Measurements from ENCODE around the gene PARD6G.

PARD6G gene

GRCh38 chr18:80210312-80211083 is 36.8 kb downstream of the PARD6G start:
- DNase-seq = no peak

- DNase-seq = no peak
Measured at GRCh38 chr18:80208620-80209019, 38.7 kb downstream of the PARD6G start.

GRCh38 chr18:80205294-80205693 is 42.0 kb downstream of the PARD6G start:
- DNase-seq = no peak

- DNase-seq = no peak
Measured at GRCh38 chr18:80204142-80204541, 43.2 kb downstream of the PARD6G start.

- no peak for DNase-seq
Measured at GRCh38 chr18:80203249-80203648, 44.1 kb downstream of the PARD6G start.

- no peak for DNase-seq
Measured at GRCh38 chr18:80202264-80202998, 44.9 kb downstream of the PARD6G start.

GRCh38 chr18:80201739-80202138 is 45.6 kb downstream of the PARD6G start:
- no peak for DNase-seq

- no peak for DNase-seq
Measured at GRCh38 chr18:80200932-80201672, 46.2 kb downstream of the PARD6G start.

GRCh38 chr18:80200171-80200931 is 47.0 kb downstream of the PARD6G start:
- DNase-seq = peak; percentile 32 to 61

- no peak for DNase-seq
Measured at GRCh38 chr18:80198994-80199748, 48.1 kb downstream of the PARD6G start.

GRCh38 chr18:80198391-80198790 is 48.9 kb downstream of the PARD6G start:
- no peak for DNase-seq

- DNase-seq = no peak
Measured at GRCh38 chr18:80197528-80197927, 49.8 kb downstream of the PARD6G start.

- DNase-seq = no peak
Measured at GRCh38 chr18:80196528-80197320, 50.6 kb downstream of the PARD6G start.

- DNase-seq = no peak
Measured at GRCh38 chr18:80194874-80195570, 52.3 kb downstream of the PARD6G start.

GRCh38 chr18:80193701-80194100 is 53.6 kb downstream of the PARD6G start:
- no peak for DNase-seq

- DNase-seq = no peak
Measured at GRCh38 chr18:80192653-80193385, 54.5 kb downstream of the PARD6G start.

- DNase-seq = no peak
Measured at GRCh38 chr18:80191907-80192652, 55.2 kb downstream of the PARD6G start.

GRCh38 chr18:80191264-80191663 is 56.0 kb downstream of the PARD6G start:
- DNase-seq = no peak

- DNase-seq = no peak
Measured at GRCh38 chr18:80190311-80190710, 57.0 kb downstream of the PARD6G start.

All from NCI-H526 (cell line).